Stimulated activated CD8-positive, alpha-beta memory T cell treated with anti-CD3 and anti-CD28 coated beads, Interleukin-2, amount 100 ng/mL, for 1 hour (primary cell): ENCODE results near the gene MRPL24.
"Not testable (repeated sequence)": the region's sequence is repeated elsewhere in the genome, so short reads cannot be mapped to it uniquely, and the experiment has no call there.

Experiments used
- DNase-seq, 2 donors: peaks; one replicate each; pipeline ENCODE4 v3.0.0-alpha.2; 2020; ENCODE audit warnings: low read depth in 2 of 2

The MRPL24 gene

DNA sequence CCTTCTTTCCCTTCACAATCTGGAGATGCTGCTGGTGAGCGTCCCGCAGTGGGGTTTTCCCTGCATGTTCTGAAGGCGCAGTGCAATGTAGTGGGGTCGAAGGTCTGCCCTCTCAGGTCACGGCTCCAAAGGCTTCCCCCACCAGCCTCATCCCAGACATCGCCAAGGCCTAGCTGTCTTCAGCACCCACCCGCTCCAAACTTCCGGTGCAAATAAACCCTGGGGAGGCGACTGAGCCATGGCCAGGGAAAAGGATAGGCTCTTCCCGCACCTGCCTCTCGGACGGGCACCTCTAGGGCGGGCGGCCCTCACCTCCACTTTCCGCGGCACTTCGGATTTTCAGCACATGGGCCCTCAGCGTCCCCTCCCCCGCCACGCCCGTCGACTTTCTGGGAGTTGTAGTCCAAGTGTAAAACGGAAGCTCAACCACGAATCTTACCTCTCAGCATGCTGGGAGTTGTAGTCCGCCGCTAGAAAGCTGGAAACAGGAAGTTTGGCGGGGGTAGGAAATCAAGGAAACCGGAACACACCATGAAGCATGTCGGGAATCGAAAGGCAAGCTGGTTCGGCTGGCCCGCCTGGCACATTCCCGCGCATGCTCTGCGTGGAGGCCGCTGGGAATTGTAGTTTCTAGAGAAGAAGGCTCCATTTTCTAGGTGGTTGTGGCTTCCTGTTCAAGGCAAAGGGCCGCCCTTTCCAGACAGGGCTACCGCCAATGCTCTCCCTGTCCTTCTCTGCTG lies at the start of gene MRPL24:
Gene MRPL24, minus strand, starts transcription at position 348 of the 740 bp plus-strand sequence. CDS start 2,384 bp downstream, outside the sequence.
- DNase-seq, result peak; percentile 90

DNA sequence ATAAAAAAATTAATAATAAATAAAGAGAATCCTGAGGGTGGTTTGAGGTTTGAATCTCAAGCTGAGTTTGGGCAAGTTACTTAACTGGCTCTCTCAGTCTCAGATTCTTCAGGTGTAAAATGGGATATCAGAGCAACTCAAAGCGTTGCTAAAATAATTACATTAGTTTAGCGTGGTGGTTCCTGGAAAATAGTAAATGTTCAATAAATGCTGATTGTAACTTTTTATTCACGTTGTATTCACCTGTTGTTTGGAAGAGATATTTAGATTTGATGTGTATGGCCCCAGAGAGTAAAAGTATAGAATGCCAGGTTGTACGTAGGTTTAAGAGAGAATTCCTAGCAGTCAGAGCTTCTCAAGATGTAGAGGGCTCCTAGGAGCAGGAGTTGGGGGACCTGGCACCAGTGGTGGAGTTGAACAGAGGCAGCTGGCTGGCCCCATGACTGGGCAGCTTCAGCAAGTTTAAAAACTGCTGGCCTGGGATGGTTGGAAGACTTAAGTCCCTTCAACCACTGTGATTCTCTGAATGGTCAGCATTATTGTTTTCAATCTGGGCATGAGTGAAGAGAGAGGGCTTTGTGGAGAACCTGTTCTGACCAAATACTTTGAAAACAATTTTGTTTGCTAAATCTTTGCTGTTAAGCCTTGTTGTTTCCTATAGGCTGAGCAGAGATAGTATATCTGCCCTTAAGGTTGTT lies 48.9 kb upstream of the MRPL24 start:
- no peak for DNase-seq

DNA sequence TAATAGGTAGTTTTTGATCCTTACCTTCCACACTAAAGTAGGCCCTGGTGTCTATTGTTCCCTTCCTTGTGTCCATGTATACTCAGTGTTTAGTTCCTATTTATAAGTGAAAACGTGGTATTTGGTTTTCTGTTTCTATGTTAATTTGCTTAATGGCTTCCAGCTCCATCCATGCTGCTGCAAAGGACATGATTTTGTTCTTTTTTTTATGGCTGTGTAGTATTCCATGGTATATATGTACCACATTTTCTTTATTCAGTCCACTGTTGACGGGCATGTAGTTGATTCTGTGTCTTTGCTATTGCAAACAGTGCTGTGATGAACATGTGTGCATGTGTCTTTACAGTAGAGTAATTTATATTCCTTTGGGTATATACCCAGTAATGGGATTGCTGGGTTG lies 47.2 kb upstream of the MRPL24 start:
- DNase-seq, result no peak

DNA sequence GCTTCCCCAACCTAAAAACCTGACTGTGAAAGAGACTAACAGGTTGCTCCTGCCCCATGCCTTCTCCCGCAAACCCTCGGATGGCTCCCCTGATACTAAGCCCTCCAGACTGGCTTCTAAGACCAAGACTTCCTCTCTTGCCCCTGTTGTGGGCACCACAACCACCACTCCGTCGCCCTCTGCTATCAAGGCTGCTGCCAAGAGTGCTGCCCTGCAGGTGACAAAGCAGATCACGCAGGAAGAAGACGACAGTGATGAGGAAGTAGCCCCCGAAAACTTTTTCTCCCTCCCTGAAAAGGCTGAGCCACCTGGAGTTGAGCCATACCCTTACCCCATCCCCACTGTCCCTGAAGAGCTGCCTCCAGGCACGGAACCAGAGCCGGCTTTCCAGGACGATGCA lies 45.8 kb upstream of the MRPL24 start:
- no peak for DNase-seq

DNA sequence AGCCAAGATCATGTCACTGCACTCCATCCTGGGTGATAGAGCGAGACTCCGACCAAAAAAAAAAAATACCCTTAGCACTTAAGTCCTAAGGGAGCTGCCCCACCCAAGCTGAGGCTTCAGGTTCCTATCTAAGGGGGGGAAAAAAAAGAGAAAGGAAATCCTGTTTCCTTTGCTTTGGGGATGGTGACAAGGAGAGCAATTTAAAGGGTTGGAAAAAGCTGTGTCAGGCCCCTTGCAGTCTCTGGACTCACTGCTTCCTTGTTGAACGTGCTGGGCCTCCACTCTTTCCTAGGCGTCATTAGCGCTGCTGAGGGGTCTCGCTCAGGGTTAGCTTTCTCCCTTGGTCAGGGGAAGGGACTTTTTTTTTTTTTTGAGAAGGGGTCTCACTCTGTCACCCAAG lies 44.6 kb upstream of the MRPL24 start:
- DNase-seq, result no peak

DNA sequence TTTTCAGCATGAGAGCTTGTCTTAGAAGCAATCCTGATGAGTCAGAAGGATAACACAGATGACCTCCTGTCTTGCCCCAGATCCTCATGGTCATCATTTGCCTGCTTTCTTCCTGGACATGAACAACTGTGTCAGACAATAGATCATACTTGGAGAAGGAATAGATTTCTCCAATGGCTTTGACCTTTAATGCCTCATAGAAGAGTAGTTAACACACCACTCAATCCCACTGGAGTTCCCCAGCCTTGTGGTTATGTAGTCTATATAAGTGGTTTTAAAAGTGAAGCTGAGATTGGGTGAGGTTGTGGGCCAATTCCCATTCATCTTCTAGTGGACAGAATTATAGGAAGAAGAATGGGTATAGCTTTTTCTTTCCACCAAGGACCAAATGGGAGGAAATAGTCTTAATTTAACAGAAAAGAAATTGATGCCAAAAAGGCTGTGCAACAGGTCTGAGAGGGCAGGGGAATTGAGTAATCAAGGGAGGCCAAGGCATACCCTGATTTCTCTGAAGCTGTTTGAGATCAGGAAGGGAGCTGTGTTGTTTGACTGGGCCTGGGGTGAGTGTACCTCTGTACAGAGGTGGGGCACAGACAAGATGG lies 40.8 kb upstream of the MRPL24 start:
- DNase-seq, result no peak

DNA sequence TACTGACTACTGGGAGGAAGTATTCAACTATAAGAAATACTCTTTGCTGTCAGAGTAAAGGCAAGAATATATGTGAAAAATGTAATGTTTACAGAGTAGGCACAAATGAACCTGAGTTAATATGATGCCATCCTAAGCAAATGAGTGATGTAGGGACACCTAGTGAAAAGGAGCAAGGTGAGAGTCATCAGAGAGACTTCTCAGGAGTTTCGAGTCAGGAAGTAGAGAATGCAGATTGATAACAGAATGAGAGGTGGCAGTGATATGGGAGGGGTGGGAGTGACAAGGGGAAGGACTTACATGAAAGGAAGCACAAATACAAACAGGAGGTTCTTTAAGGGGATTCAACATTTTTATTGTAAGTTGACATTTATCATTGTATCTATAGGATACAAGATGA lies 36.7 kb upstream of the MRPL24 start:
- no peak for DNase-seq

DNA sequence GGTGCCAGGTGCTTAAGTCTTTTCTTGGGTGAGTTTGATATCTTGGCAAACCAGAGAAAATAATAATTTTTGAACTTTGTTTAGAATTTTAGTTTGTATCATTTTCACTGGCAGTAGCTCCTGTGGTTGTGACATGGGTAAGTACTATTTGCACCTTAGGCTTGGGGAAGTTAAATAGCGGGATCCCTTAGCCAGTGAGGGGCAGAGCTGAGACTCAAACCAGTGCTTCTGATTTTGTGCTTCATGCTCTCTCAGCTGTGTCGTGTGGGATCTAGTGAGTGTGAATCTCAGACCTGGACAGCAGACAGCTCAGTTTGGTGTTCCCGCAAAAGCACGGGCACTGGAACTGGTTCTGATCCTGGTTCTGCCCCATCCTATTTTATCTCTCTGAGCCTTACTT lies 36.1 kb upstream of the MRPL24 start:
- DNase-seq, result no peak

DNA sequence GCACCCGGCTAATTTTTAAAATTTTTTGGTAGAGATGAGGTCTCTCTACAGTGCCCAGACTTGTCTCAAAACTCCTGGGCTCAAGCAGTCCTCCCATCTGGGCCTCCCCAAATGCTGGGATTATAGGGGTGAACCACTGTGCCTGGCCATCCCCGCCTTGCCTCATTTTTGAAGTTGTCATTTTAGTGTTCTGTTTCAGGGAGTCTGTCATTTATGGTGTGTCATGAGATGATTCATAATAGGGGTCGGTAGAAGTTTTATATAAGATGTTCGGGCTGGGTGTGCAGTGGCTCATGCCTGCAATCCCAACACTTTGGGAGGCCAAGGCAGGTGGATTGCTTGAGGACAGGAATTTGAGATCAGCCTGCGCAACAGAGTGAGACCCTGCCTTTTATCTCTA lies 34.9 kb upstream of the MRPL24 start:
- DNase-seq, result no peak

DNA sequence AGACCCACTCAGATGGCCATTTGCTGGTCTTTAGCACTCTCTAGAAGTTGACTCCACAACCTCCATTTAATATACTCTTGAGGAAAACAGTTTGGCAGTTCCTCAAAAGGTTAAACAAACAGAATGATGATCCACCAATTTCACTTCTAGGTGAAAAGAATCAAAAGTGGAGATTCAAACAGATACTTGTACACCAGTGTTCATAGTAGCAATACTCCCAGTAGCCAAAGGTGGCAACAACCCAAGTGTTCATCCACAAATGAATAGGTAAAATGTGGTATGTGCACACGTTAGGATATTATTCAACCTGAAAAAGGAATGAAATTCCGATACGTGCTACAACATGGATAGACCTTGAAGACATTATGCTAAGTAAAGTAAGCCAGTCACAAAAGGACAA lies 32.7 kb upstream of the MRPL24 start:
- DNase-seq, result no peak

DNA sequence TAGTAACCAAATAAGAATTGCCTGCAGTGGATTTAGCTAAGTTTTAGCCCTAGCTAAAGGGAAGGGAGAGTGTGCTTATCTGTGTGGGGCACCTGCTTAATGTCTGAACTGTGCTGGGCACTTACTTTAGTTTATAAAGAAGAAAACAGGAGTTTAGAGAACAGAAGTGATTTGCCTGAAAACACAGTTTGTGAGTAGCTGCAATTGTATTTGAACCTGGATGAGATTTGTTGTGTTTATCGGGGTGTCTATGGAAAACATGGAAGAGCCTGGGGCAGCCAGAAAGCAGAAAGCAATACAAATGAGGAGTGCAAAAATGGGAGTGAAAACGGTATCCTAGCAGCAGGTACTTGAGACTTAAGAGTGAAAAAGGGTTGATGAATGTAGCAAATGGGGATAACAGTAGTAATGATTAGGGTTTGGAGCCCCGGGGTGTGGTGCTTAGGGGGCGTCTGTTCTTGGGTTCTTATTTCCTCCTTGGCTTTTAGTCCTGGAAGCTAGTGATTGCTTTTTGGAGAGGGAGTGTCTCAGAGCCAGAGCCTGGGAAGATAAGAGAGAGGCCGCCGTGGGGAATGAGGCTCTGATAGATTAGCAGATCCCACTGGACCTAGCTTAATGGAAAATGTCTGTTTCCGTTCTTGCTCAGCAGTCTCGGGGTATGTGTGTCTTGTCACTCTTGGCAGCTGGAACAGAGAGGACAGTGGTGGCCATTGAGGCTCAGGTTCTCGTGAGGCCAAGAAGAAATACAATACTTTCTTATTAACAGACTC lies 32.0 kb upstream of the MRPL24 start:
- no peak for DNase-seq

DNA sequence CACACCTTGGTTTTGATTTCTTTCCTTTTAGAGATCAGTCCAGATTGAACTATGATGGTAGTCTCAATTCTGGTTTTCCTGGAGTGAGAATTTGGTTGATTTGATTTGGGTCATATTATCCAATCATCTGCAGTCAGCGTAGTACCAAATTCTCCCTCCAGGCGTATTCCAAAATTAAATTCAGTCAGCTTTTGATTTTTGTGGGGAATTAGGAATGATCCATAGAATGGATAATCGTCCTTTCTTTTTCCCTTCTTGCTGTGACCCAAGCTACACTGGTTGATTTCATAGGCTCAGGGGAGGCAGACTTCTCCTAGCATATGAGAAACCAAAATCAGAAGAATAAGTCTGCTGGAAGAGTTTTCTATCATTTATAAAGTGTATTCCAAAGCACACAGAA lies 31.3 kb upstream of the MRPL24 start:
- DNase-seq, result no peak

DNA sequence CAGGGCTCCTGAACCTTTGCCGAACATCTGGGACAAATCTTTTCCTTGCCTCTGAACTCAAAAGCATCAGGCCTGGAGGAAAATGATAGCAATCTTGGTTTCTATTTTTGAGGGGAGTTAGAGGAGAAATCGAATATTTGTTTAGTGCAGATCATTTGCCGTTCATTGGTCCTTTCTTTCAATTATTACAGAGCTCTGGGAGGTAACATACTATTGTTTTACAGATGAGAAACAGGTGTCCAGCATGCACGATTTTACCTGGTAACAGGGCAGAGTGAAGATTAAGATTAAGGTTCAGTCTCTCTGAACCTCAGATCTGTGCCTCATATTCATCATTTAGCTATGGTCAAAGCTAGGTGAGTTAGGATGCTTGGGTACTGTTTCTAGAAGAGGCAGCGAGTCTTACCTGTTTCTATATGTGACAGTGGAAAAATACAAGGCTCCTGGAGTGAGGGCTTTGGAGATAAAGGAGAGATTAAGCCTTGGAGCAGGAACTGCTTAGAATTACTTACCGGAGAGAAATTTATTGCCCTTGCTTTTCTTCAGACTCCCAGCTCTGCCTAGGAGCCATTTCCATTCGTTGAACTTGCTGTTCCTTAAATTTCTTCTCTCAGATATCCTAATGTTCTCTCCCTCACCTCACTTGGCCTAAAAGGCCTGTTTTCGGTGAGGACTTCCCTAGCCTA lies 27.9 kb upstream of the MRPL24 start:
- DNase-seq, result no peak

DNA sequence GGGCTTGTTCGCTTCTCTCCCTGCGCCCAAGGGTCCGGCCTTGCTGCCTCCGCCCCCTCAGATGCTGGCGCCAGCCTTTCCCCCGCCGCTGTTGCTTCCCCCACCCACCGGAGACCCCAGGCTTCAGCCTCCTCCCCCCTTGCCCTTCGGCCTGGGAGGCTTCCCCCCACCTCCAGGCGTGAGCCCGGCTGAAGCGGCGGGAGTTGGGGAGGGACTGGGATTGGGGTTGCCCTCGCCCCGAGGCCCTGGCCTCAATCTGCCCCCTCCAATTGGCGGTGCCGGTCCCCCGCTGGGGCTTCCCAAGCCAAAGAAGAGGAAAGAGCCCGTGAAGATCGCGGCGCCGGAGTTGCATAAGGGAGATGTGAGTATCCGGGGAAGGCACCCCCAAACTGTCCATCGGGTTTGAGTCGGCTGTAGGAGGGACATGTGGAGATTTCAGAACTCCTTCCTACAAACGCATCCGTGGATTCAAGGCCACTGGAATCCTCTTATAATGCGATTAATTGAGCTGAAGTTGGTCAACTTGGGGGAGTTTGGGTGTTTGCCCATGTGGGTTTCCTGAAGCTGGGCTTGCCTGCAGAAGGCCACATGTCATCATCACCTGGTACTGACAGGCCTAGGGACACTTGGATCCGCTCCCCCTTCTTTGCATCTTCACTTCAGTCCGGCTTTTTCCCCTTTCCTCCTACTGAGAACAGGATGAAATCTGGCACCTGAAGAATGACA lies 27.2 kb upstream of the MRPL24 start:
- no peak for DNase-seq

DNA sequence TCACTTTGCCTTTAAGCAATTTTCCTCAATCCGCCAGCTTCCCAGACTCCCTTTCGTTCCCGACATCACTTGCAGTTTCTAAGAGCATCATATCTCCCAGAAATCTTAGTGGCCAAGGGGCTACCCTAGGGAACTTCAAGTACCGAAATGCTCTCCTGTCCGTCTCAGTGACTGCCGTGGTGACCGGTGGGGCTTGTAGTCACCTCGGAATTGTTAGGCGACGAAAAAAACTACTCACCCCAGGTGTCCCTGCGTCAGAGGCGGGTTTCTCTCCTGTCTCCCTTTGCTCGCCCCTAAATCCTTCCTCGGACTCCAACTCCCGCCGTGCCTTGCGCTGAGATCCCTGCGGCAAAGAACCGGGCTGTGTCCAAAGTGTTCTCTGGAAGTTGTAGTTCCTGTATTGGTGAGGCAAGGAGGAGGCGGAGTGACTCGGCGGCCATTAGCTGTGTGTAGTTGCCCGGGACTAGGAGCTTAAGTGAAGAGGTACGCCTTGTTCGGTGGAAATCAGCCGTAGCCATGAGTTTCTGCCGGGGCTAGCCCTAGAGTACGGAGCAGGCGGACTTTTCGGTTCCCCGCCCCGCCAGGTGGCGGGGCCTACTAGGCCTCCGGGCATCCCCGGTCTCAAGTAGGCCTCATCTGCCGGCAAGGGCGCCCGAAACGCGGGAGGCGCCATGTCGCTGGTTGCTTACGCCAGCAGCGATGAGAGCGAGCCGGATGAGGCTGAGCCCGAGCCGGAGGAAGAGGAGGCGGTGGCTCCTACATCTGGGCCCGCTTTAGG lies 26.4 kb upstream of the MRPL24 start, which contains the start of gene PRCC:
Gene PRCC, plus strand, starts transcription at position 435 of the 778 bp plus-strand sequence. Its CDS starts 237 bp downstream, at position 672.
- peak; percentile 90 to 94 for DNase-seq

DNA sequence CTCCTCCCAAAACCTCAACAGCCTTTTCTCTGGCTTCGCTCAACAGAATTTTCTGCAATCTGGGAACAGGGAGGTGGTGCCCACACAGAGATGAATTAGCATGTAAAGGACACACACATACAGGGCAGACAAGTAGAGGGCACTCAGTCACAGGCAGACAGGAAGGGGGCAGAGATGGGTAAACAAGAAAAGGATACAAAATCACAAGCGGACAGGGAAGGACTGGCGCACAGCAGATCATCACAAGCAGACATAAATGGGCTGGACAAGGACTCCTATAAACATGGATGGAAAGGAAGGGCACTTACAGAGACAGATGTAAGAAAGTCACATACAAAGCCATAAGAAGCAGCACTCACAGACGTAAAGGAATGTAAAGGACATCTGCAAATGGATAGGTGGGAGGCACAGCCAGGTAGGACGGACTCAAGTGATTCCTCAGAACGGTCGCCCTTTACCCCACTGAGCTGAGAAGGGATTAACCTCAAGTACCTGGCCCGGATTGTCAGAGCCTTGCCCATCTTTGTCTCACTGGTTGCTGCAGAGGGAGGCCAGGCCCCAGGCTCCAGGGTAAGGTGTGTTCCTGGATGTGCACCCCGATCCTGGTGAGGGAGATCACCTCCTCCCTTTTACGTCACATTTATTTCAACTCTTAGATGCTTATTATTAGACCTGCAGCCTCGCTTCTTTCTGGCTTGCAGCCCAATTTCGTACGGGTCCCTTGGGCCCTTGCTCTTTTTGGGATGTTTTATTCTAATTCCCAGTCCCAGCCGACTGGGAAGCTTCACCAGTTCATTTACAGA lies 25.6 kb upstream of the MRPL24 start:
- no peak for DNase-seq

DNA sequence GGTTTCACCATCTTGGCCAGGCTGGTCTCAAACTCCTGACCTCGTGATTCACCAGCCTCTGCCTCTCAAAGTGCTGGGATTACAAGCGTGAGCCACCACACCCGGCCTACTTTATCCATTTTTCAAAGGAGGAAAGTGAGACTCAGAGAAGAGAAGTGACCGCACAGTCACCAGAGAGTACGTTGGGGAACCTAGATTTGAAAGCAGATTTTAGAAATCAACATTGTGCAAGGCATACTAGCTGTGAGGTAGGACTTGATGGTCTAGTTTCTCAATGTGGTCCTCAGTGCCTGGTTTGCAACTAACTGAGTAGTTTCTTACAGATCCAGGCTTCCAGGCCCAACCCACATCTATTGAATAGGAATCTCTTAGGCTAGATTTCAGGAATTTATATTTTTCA lies 24.8 kb upstream of the MRPL24 start:
- DNase-seq, result no peak

DNA sequence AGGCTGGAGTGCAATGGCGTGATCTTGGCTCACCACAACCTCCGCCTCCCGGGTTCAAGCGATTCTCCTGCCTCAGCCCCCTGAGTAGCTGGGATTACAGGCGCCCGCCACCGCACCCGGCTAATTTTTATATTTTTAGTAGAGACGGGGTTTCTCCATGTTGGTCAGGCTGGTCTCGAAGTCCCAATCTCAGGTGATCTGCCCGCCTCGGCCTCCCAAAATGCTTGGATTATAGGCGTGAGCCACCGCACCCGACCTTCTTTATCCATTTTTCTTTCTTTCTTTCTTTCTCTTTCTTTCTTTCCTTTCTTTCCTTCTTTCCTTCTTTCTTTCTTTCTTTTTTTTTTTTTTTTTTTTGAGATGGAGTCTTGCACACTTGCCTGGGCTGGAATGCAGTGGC lies 24.2 kb upstream of the MRPL24 start:
- not testable (repeated sequence) for DNase-seq

DNA sequence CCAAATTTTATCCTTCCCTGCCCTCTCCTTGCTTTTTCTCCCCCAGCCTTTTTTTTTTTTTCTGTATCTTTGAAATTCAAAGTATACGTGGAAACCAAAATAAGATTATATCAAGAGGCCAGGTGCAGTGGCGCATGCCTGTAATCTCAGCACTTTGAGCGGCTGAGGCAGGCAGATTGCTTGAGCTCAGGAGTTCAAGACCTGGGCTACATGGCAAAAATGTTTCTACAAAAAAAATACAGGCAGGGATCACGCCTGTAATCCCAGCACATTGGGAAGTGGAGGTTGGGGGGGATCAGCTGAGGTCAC lies 19.9 kb upstream of the MRPL24 start:
- DNase-seq, result no peak
